ACHN (cell line): ENCODE results near the gene SIRT4.
A peak's percentile ranks its signal among the peaks of the same experiment; 100 is the strongest.

Experiments
- DNase-seq: peaks from one replicate; pipeline ENCODE4 v3.0.0-alpha.2; 2015
- in situ Hi-C: cut with HindIII; loops from 2 replicates; pipeline ENCODE4 v1.10.0; 2017; ENCODE audit warnings: low sequenced_read_pairs, low pct_ligation_motif_present, low pct_unique_long_range_greater_than_20kb

Gene SIRT4

DNA sequence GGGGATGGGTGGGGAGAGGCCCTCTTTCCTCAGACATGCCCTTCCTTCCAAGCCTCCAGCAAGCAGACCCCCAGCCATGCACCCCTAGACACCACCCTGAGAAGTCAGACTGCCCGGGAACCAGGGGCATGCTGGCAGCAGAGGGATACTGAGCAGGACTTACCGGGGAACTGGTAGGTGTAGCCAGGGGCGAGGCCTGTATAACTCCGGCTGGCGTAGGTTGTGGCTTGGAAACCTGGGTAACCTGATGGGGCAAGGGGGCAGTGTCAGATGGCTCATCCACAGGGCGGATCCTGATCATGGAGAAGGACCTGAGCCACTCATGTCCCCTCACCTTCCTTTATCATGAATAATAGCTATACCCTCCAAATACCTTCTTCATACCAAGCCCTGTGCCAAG is 51.0 kb downstream of the SIRT4 start:
- DNase-seq, result no peak
- in situ Hi-C loops, result no loop called here

DNA sequence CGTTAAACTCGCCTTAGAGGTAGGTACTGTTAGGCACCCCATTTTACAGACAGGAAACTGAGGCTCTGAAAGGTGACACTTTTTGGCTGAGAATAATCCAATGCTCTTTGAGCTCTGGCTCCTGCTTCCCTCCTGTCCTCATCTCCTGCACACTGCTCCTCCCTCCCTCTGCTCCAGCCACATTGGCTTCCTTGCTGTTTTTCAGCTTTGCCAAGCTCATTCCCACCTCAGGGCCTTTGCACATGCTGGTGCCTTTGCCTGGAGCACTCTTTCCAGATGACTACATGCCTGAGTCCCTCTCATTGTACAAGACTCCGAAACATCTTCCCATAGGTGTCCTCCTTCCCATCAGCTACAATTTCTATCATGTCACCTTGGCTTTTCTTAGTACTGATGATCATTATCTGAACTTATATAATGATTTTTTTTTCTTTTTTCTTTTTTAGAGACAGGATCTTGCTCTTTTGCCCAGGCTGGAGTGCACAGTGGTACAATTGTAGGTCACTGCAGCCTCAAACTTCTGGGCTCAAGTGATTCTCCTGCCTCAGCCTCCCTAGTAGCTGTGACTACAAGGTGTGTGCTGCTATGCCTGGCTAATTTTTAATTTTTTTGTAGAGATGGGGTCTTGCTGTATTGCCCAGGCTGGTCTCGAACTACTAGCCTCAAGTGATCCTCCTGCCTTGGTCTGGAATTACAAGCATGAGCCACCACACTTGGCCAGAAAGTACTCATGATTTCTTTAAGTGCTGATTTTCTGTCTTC is 51.6 kb downstream of the SIRT4 start:
- DNase-seq, result no peak
- in situ Hi-C loops, result no loop called here

DNA sequence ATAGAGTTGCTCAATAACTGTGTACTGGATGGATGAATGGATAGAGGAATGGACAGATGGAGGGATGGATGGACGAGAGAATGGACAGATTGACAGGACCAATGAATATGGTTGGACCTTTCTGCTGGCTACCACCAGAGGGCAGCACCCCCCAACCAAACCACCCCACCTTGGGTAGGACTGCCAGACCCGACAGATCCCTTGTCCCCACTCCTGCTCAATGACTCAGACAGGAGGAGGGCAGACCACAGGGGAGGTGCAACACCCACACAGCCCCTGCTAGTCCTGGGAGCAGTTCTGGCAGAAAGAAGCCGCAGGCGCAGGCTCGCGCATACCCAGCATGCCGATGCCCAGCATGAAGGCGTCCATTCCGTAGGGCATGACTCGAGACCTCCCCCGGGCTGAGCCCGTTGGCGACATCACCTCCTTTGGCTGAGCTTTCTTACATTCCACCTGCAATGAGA is 54.5 kb downstream of the SIRT4 start:
- peak; percentile 98 for DNase-seq
- in situ Hi-C loops, result no loop called here

DNA sequence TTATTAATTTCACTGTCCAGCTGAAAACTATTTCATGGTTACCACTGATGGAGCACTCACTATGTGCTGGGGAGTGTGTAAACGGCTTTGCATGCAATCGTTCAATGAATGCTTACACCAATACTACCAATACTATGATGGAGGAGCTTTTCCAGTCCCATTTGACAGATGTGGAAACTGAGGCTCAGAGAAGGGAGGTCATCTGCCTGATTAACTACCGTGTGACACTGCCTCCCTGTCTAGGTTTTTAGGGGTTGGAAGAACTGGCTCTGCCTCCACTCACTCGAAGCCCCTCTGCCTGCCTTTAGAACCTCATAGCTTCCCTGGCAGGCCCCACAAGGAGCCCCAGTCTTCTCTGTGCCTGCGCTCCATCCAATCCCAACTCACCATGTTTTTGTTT is 55.0 kb downstream of the SIRT4 start:
- no peak for DNase-seq
- in situ Hi-C loops, result no loop called here

DNA sequence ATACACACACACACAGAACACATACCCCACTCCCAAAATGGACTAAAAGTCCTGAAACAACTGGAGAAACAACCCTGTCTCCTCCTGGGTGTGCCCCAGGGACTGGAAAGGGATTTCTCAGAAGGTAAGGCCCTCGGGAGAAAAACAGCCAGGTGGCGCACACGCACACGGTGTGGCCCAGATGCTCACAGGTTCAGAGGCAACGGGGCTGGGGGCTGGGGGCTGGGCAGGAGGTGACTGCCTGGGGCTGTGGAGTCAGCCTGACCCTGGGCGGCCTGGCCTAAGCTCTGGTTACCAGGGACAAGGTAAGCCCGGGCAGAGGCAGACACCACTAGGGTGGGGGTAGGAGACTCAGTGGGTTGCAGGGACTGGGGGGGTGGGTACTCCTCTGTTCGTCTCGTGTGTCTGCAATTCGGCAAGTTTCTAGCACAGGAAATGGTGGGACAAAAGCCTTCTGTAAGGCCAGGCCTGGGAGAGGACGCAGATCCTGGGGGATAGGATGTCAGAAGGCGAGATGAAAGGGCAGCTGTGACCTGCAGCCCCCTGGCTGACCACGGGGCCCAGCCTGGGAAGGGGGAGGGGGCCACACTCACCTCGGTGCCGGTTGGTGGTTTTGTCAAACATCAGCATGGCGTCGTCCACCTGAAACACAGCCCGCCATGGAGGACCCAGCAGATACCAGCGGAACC is 56.4 kb downstream of the SIRT4 start:
- no peak for DNase-seq
- in situ Hi-C loops, result no loop called here

DNA sequence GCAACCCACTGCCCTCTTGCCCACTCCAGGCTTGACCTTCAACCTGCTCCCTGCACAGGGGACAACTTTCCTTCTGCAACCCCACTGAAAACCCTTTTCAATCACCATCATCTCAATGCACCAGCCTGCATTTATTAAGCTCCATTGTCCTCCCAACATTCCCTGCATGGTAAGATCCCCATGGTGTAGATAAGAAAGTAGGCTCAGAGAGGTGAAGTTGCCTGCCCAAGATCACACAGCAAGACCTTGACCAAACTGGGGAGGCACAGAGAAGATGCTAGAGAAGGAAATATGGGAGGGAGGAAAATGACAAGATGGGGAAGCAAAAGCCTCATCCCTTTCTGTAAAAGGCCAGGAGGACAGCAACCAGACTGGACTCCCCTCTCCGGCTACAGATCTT is 57.0 kb downstream of the SIRT4 start:
- no peak for DNase-seq
- in situ Hi-C loops, result no loop called here

DNA sequence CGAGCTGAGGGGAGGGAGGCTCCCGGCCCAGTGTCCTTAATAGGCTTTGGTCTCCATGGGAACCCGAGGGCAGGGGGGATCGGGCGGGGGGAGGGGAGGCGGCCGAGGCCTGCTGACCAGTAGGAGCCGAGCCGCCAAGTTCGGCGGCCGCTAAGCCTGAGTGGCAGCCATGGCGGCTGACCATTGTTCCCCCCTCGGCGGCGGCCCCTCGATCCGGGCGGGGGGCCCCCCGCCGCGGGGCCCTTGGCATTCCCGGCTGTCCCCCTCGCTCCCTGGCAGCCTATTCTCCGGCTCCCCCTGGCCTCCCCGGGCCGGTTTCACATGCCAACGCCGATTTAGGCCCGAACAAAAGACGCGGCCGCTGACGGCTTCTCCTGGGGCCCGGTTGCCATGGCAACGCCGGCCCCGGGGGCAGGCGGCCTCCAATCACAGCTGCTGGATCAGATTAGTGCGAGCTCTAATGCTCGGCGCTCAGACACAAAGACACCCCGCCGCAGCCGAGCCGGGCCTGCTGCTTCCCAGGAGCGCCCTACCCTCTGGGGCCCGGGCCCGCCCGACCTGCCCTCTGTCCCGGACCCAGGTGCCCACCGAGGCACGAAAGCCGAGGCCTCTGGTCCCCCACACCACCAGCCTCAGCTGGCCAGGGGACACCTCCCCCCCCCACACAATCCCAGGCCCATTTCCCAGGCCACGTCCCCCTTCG is 59.5 kb downstream of the SIRT4 start:
- no peak for DNase-seq
- in situ Hi-C loops, result no loop called here
